ENCODE data around the gene EXOSC5.
"Not testable (repeated sequence)": the region's sequence is repeated elsewhere in the genome, so short reads cannot be mapped to it uniquely, and the experiment has no call there.

Gene EXOSC5

DNA sequence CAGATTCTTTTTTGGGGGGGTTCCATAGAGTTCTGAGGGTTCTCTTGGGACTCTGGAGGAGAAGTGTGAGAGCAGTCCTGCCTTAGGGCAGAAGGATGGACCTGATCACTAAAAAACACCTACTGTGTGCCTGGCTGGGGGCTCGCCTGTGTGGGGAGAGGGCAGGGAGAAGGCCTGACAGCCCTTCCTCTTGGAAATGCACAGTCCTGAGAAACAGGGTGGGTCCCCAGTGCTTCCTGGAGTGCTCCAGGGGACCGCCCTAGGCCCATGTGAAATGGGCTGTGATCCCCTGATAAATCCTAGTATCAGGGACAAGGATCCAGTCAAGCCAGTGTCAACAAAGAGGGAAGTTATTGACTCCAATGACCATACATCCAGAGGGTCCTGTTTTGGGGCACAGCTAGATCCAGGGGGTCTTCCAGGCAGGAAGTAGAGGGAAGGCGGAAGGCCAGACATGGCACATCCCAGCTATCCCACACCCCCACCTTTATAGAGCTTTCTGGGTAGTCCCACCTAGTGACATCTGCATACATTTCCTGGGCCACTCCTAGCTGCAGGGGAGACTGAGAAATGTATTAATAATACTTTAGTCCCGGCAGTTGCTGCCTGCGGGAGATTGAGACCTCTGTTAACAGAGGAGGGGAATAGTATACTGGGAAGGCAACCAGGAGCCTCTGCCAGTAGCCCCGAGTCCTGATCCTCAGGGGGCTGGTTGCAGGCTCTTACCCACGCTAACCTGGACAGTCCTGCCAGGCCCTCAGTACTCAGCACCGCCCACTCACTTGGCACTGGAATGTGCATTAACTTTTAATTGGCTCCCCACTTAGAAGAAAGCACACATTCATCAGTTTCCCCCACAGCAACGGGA is 14.2 kb upstream of the EXOSC5 start:
- no peak overlapping the region for H3K27ac ChIP-seq (ENCODE audit: low read depth, low read length, poor library complexity, severe bottlenecking)
- peaks cover 41% of the 10 kb centered on the region for H3K36me3 ChIP-seq (ENCODE audit: insufficient read depth, low read length)
- no peak overlapping the region for H3K4me2 ChIP-seq (ENCODE audit: low read length)
- TF ChIP-seq, protein P1, sequence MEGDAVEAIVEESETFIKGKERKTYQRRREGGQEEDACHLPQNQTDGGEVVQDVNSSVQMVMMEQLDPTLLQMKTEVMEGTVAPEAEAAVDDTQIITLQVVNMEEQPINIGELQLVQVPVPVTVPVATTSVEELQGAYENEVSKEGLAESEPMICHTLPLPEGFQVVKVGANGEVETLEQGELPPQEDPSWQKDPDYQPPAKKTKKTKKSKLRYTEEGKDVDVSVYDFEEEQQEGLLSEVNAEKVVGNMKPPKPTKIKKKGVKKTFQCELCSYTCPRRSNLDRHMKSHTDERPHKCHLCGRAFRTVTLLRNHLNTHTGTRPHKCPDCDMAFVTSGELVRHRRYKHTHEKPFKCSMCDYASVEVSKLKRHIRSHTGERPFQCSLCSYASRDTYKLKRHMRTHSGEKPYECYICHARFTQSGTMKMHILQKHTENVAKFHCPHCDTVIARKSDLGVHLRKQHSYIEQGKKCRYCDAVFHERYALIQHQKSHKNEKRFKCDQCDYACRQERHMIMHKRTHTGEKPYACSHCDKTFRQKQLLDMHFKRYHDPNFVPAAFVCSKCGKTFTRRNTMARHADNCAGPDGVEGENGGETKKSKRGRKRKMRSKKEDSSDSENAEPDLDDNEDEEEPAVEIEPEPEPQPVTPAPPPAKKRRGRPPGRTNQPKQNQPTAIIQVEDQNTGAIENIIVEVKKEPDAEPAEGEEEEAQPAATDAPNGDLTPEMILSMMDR (IDR thresholded peaks at IDR 0.05; ENCODE audit: low read length) = no peak
- no peak for TF ChIP-seq EZH2 (IDR thresholded peaks at IDR 0.05; ENCODE audit: borderline replicate concordance, low read length)
- H3K79me2 ChIP-seq (ENCODE audit: insufficient read depth, low read length) = no peaks in the 10 kb centered on the region
- no peak overlapping the region for H3K4me3 ChIP-seq (ENCODE audit: low read depth, low read length, poor library complexity, severe bottlenecking)
- no peak overlapping the region for H2AFZ ChIP-seq (ENCODE audit: low read length)
- no peaks in the 10 kb centered on the region for H3K9me3 ChIP-seq (ENCODE audit: low read length)
- no peak overlapping the region for H3K9ac ChIP-seq (ENCODE audit: low read length)
- H3K9me2 ChIP-seq (ENCODE audit: low read depth, low read length) = no peaks in the 10 kb centered on the region
- no peaks in the 10 kb centered on the region for H3K4me1 ChIP-seq (ENCODE audit: insufficient read depth, low read length, severe bottlenecking)
- H3K27me3 ChIP-seq (ENCODE audit: insufficient read depth, low read length) = no peaks in the 10 kb centered on the region
- H4K20me1 ChIP-seq (ENCODE audit: insufficient read depth, low read length) = no peaks in the 10 kb centered on the region
- H3F3A ChIP-seq (ENCODE audit: insufficient read depth, low read length) = no peaks in the 10 kb centered on the region

DNA sequence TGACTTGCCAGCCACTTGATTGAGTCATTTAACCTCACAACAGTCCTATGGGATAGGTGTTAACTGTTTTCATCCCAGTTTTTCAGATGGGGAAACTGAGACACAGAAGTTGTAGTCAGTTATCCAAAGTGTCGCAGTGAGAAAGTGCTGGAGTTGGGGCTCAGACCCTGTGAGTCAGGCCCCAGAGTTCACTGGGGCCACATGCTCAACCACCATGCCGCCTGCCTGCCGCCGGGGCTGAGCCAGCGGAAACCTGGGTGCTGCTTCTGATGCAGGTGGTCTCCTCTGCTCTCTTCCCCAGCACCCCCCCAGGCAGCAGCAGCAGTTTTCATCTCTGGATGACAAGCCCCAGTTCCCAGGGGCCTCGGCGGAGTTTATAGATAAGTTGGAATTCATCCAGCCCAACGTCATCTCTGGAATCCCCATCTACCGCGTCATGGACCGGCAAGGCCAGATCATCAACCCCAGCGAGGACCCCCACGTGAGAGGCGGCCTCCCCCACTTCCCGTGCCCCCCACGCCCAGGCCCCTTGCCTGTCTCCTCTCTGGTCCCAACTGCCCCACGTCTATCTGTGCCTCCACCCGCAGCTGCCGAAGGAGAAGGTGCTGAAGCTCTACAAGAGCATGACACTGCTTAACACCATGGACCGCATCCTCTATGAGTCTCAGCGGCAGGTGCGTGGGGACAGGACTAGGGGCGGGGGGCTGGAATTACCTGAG is 13.3 kb upstream of the EXOSC5 start:
- Histone ChIP-seq H3K27ac (ENCODE audit: low read depth, low read length, poor library complexity, severe bottlenecking) (no peak overlapping the region), H3K4me3 (ENCODE audit: low read depth, low read length, poor library complexity, severe bottlenecking) (no peak overlapping the region), H3K36me3 (ENCODE audit: insufficient read depth, low read length) (peaks cover 41% of the 10 kb centered on the region), H3K9me2 (ENCODE audit: low read depth, low read length) (no peaks in the 10 kb centered on the region), H3K27me3 (ENCODE audit: insufficient read depth, low read length) (no peaks in the 10 kb centered on the region), H3F3A (ENCODE audit: insufficient read depth, low read length) (no peaks in the 10 kb centered on the region), H2AFZ (ENCODE audit: low read length) (no peak overlapping the region), H4K20me1 (ENCODE audit: insufficient read depth, low read length) (no peaks in the 10 kb centered on the region), H3K9me3 (ENCODE audit: low read length) (no peaks in the 10 kb centered on the region), H3K79me2 (ENCODE audit: insufficient read depth, low read length) (no peaks in the 10 kb centered on the region), H3K4me2 (ENCODE audit: low read length) (no peak overlapping the region), H3K4me1 (ENCODE audit: insufficient read depth, low read length, severe bottlenecking) (no peaks in the 10 kb centered on the region), H3K9ac (ENCODE audit: low read length) (no peak overlapping the region)
- TF ChIP-seq, protein P1 (IDR thresholded peaks at IDR 0.05; ENCODE audit: low read length) = no peak
- no peak for TF ChIP-seq EZH2 (IDR thresholded peaks at IDR 0.05; ENCODE audit: borderline replicate concordance, low read length)

DNA sequence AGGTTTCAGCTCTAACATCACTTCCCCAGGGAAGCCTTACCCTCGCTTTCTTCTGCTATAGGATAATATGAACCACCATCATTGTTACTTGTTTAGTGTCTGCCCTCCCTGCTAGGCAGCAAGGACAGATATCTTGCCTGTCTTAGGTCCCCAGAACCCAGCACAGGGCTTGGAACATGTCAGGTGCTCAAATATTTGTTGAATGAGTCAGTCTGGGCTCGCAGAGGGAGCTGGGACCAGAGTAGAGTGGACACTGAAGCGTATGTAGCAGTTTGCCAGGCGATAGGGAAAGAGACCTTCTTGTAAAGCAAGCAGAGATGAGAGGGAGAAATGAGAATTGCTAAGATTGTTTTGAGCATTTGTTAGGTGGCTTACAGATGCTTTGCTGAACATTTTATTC is 12.1 kb upstream of the EXOSC5 start:
- Histone ChIP-seq H3K9ac (ENCODE audit: low read length) (no peak overlapping the region), H4K20me1 (ENCODE audit: insufficient read depth, low read length) (no peaks in the 10 kb centered on the region), H3K4me3 (ENCODE audit: low read depth, low read length, poor library complexity, severe bottlenecking) (no peak overlapping the region), H3K27me3 (ENCODE audit: insufficient read depth, low read length) (no peaks in the 10 kb centered on the region), H3K9me3 (ENCODE audit: low read length) (no peaks in the 10 kb centered on the region), H3K36me3 (ENCODE audit: insufficient read depth, low read length) (peaks cover 29% of the 10 kb centered on the region; the same call in 1 of the 2 replicates), H3K9me2 (ENCODE audit: low read depth, low read length) (no peaks in the 10 kb centered on the region), H3K79me2 (ENCODE audit: insufficient read depth, low read length) (no peaks in the 10 kb centered on the region), H2AFZ (ENCODE audit: low read length) (no peak overlapping the region), H3K4me1 (ENCODE audit: insufficient read depth, low read length, severe bottlenecking) (no peaks in the 10 kb centered on the region), H3K4me2 (ENCODE audit: low read length) (no peak overlapping the region), H3F3A (ENCODE audit: insufficient read depth, low read length) (no peaks in the 10 kb centered on the region), H3K27ac (ENCODE audit: low read depth, low read length, poor library complexity, severe bottlenecking) (no peak overlapping the region)
- TF ChIP-seq, protein P1 (IDR thresholded peaks at IDR 0.05; ENCODE audit: low read length) = no peak
- TF ChIP-seq EZH2 (IDR thresholded peaks at IDR 0.05; ENCODE audit: borderline replicate concordance, low read length) = no peak

DNA sequence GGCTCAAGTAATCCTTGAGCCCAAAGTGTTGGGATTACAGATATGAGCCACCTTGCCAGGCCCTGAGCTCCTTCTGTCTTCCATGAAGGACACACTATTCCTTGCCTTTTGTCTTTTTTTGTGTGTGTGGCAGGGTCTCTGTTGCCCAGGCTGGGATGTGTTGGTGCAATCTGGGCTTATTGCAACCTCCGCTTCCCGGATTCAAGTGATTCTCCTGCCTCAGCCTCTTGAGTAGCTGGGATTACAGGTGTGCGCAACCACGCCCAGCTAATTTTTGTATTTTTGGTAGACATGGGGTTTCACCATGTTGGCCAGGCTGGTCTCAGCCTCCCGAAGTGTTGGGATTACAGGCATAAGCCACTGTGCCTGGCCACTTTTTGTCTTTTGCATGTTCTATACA is 11.7 kb upstream of the EXOSC5 start:
- not testable (repeated sequence) for H3K9me2 ChIP-seq (ENCODE audit: low read depth, low read length); H3K9me3 ChIP-seq (ENCODE audit: low read length); H3K4me1 ChIP-seq (ENCODE audit: insufficient read depth, low read length, severe bottlenecking); H3F3A ChIP-seq (ENCODE audit: insufficient read depth, low read length); H4K20me1 ChIP-seq (ENCODE audit: insufficient read depth, low read length); H2AFZ ChIP-seq (ENCODE audit: low read length); H3K9ac ChIP-seq (ENCODE audit: low read length); H3K4me2 ChIP-seq (ENCODE audit: low read length); H3K27me3 ChIP-seq (ENCODE audit: insufficient read depth, low read length); H3K79me2 ChIP-seq (ENCODE audit: insufficient read depth, low read length); H3K27ac ChIP-seq (ENCODE audit: low read depth, low read length, poor library complexity, severe bottlenecking); H3K4me3 ChIP-seq (ENCODE audit: low read depth, low read length, poor library complexity, severe bottlenecking)
- H3K36me3 ChIP-seq (ENCODE audit: insufficient read depth, low read length) = peaks cover 25% of the 10 kb centered on the region; the same call in 1 of the 2 replicates
